Measurements from ENCODE around the gene PRSS57.

The PRSS57 gene

GRCh38 chr19:732148-733069 lies 37.2 kb upstream of the PRSS57 start:
- TF ChIP-seq ZFHX2 (tag by site-specific recombination; conservative IDR thresholded peaks at IDR 0.05), result peak; percentile 54
- no peak for TF ChIP-seq ZNF610 (tag by site-specific recombination; IDR thresholded peaks at IDR 0.05; ENCODE audit: borderline replicate concordance)
- TF ChIP-seq ZNF18 (tag by site-specific recombination; IDR thresholded peaks at IDR 0.05), result no peak
- no peak for TF ChIP-seq GLI4 (tag by site-specific recombination; IDR thresholded peaks at IDR 0.05)
- TF ChIP-seq EGR2 (tag by site-specific recombination; IDR thresholded peaks at IDR 0.05; ENCODE audit: low read depth), result peak; percentile 57; the same call in 1 of the 2 replicates
- H3K9me3 ChIP-seq (ENCODE audit: control insufficient read depth, insufficient read depth, low read depth, low read length), result no peaks in the 10 kb centered on the region
- ChIA-PET POLR2A (no interaction called here), CTCF (interaction anchor here (0.6 kb wide), 1 partner anchor 149 kb away, joined by 3 read pairs; no protein-coding TSS in a partner anchor)
- no peaks in the 10 kb centered on the region for H3K4me1 ChIP-seq (ENCODE audit: control insufficient read depth, insufficient read depth, low read length)
- no peak overlapping the region for H3K4me3 ChIP-seq (ENCODE audit: low read depth, low read length)
- peaks cover 0 to 35% of the 10 kb centered on the region in 2 experiments; a peak in 2 of 3 replicates for H3K36me3 ChIP-seq (ENCODE audit: control insufficient read depth in 2 of 2, insufficient read depth in 1 of 2, low read length in 2 of 2)
- H3K27ac ChIP-seq (ENCODE audit: extremely low read depth, low read depth, low read length), result no peak overlapping the region

- Histone ChIP-seq H3K9me3 (ENCODE audit: control insufficient read depth, insufficient read depth, low read depth, low read length) (no peaks in the 10 kb centered on the region), H3K4me1 (ENCODE audit: control insufficient read depth, insufficient read depth, low read length) (no peaks in the 10 kb centered on the region), H3K27ac (ENCODE audit: extremely low read depth, low read depth, low read length) (no peak overlapping the region), H3K4me3 (ENCODE audit: low read depth, low read length) (no peak overlapping the region), H3K36me3 (ENCODE audit: control insufficient read depth in 2 of 2, insufficient read depth in 1 of 2, low read length in 2 of 2) (peaks cover 0 to 37% of the 10 kb centered on the region in 2 experiments; a peak in 2 of 3 replicates)
- POLR2A ChIA-PET, result no interaction called here
- CTCF ChIA-PET, result no interaction called here
- no peak for TF ChIP-seq ZNF423 (tag by site-specific recombination; IDR thresholded peaks at IDR 0.05)
- no peak for TF ChIP-seq ZEB2 (tag by site-specific recombination; IDR thresholded peaks at IDR 0.05)
- no peak for TF ChIP-seq ZFP69B (tag by site-specific recombination; IDR thresholded peaks at IDR 0.05)
- TF ChIP-seq ZFP37 (tag by site-specific recombination; IDR thresholded peaks at IDR 0.05), result no peak
- no peak for TF ChIP-seq ZBTB20 (tag by site-specific recombination; IDR thresholded peaks at IDR 0.05)
- no peak for TF ChIP-seq SP3 (tag by site-specific recombination; IDR thresholded peaks at IDR 0.05)
- TF ChIP-seq GLI2 (tag by site-specific recombination; IDR thresholded peaks at IDR 0.05; ENCODE audit: borderline replicate concordance, low read depth), result no peak
- no peak for TF ChIP-seq ZNF37A (tag by site-specific recombination; IDR thresholded peaks at IDR 0.05)
- TF ChIP-seq YY1 (tag by site-specific recombination; IDR thresholded peaks at IDR 0.05), result no peak
- no peak for TF ChIP-seq ZNF677 (tag by site-specific recombination; IDR thresholded peaks at IDR 0.05)
- TF ChIP-seq TSHZ1 (tag by site-specific recombination; IDR thresholded peaks at IDR 0.05; ENCODE audit: borderline replicate concordance), result no peak
- TF ChIP-seq HIC1 (tag by site-specific recombination; IDR thresholded peaks at IDR 0.05), result no peak
- TF ChIP-seq ZNF664 (tag by site-specific recombination; IDR thresholded peaks at IDR 0.05), result no peak
- TF ChIP-seq PATZ1 (tag by site-specific recombination; IDR thresholded peaks at IDR 0.05), result no peak
- TF ChIP-seq PRDM6 (tag by site-specific recombination; IDR thresholded peaks at IDR 0.05), result no peak
- no peak for TF ChIP-seq ZSCAN18 (tag by site-specific recombination; IDR thresholded peaks at IDR 0.05)
Measured at GRCh38 chr19:731000-731399, 35.7 kb upstream of the PRSS57 start.
